HL-60 (cell line): ENCODE measurements around the gene OR10H5.

Source experiments
- DNase-seq, 2 experiments: peaks; one replicate each; pipeline ENCODE4 v3.0.0-alpha.2; 2010 to 2020; ENCODE audit warnings: low read depth in 1 of 2, low spot score in 1 of 2
- H3K27ac ChIP-seq: fragments of 250-450 bp; sonication (Bioruptor Pico); replicated peaks from 2 replicates; pipeline ENCODE4 v1.5.1; 2020; ENCODE audit warnings: mild to moderate bottlenecking, moderate library complexity
- H3K27me3 ChIP-seq: fragments of 250-450 bp; sonication (Bioruptor Pico); 2 replicates; pipeline ENCODE4 v1.5.1; 2021; ENCODE audit warnings: mild to moderate bottlenecking, moderate library complexity; ENCODE audit not compliant: insufficient read depth, poor library complexity, severe bottlenecking
- H3K4me3 ChIP-seq: replicated peaks from 2 replicates; pipeline ENCODE4 v1.5.1; 2011; ENCODE audit warnings: mild to moderate bottlenecking, control low read depth, low read length; ENCODE audit not compliant: insufficient read depth
- GABPA ChIP-seq: IDR thresholded peaks from 2 replicates; pipeline ENCODE4 v1.6.1; 2012; ENCODE audit warnings: low read depth
- POLR2AphosphoS5 ChIP-seq: IDR thresholded peaks from 2 replicates; pipeline ENCODE4 v1.6.1; 2012; ENCODE audit warnings: low read depth
- REST ChIP-seq: IDR thresholded peaks from 2 replicates; pipeline ENCODE4 v1.6.1; 2012; ENCODE audit warnings: low read depth; ENCODE audit not compliant: insufficient replicate concordance
- SPI1 ChIP-seq: IDR thresholded peaks from 2 replicates; pipeline ENCODE4 v1.6.1; 2012; ENCODE audit warnings: low read depth, mild to moderate bottlenecking, borderline replicate concordance
- TF ChIP-seq, protein P1 (sequence below): IDR thresholded peaks from one replicate; pipeline ENCODE4 v1.5.1; 2011; ENCODE audit warnings: low read length, control low read depth, inconsistent platforms; ENCODE audit not compliant: insufficient read depth

Gene OR10H5

DNA sequence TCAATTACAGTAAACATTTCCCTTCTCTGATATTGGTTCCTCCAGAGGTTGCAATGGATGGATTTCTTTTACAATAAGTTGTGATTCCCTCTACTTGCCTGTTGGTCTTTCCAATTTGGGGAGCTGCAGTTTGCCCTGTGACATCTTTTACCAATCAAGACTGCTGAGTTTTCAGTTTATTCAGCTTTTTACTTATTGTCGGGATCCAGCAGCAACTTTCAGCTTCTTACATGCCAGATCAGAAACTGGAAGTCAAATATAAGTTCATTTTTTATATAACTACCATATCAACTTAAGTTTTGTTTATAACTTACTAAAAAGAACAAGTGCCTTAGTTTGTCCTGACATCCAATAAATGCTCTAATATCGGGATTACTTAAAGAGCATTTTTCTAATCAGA is 39.2 kb upstream of the OR10H5 start:
- H3K27ac ChIP-seq: no peak overlapping the region
- H3K4me3 ChIP-seq: no peak overlapping the region
- peaks cover 18% of the 10 kb centered on the region for H3K27me3 ChIP-seq
- no peak for TF ChIP-seq GABPA
- TF ChIP-seq, protein P1, sequence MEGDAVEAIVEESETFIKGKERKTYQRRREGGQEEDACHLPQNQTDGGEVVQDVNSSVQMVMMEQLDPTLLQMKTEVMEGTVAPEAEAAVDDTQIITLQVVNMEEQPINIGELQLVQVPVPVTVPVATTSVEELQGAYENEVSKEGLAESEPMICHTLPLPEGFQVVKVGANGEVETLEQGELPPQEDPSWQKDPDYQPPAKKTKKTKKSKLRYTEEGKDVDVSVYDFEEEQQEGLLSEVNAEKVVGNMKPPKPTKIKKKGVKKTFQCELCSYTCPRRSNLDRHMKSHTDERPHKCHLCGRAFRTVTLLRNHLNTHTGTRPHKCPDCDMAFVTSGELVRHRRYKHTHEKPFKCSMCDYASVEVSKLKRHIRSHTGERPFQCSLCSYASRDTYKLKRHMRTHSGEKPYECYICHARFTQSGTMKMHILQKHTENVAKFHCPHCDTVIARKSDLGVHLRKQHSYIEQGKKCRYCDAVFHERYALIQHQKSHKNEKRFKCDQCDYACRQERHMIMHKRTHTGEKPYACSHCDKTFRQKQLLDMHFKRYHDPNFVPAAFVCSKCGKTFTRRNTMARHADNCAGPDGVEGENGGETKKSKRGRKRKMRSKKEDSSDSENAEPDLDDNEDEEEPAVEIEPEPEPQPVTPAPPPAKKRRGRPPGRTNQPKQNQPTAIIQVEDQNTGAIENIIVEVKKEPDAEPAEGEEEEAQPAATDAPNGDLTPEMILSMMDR: no peak
- no peak for TF ChIP-seq SPI1
- TF ChIP-seq REST: no peak
- no peak for TF ChIP-seq POLR2AphosphoS5
- DNase-seq: no peak

DNA sequence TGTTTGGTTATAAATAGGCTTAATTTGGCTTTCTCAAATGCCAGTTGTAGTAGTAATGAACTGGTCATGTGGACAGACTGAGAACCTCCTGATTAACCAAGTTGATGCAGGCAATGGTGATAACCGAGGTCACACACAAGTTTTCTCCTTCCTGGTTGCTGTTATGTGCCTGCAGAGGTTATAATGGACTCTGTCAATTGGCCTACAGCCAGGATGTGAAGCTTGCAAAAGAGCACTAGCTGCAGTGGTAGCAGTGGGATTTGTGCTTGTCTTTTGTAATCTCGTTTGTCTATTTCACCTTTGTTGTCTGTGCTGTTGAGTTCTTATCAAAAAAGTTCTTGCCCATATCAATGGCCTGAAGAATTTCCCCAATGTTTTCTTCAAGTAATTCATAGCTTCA is 29.1 kb upstream of the OR10H5 start:
- Histone ChIP-seq H3K4me3 (no peak overlapping the region), H3K27me3 (no peaks in the 10 kb centered on the region), H3K27ac (no peak overlapping the region)
- DNase-seq: no peak
- TF ChIP-seq POLR2AphosphoS5: no peak
- no peak for TF ChIP-seq GABPA
- no peak for TF ChIP-seq REST
- TF ChIP-seq SPI1: no peak
- TF ChIP-seq, protein P1: no peak

DNA sequence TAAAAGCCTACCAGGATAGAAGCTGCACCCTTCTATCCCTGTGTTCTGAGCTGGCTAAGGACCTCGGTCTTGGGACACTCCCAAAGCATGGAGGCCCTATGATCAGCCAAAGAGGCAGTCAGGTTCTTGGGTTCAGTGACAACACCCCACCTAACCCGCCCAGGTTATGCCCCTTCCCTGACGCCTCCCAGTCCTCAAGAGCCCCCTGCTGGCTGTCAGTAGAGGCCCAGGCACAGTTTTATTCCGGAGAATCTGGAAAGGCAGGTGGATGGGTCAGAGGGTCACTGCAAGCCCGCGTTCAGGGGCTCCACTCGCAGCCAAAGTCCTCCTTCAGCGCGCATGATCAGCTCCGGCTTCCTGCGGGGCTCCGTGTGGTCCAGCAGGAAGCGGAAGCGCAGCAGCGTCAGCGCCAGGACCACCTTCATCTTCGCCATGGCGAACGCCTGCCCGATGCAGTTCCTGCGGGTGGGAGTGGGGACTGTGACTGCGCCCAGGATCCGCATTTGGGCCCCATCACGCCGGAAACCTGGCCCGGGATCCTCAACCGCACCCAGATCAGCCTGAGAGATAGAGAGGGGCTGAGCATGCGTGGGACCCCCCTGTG is 27.4 kb upstream of the OR10H5 start:
- no peak for DNase-seq
- TF ChIP-seq, protein P1: peak; percentile 17
- TF ChIP-seq REST (peak; percentile 45), GABPA (no peak)
- H3K4me3 ChIP-seq: no peak overlapping the region
- no peaks in the 10 kb centered on the region for H3K27me3 ChIP-seq
- no peak overlapping the region for H3K27ac ChIP-seq
